Transverse colon (tissue), 4 donors: ENCODE data around the gene NEU2. TPM values are rescaled to one million over a fixed set of nuclear protein-coding genes. Genes with fewer than 3 reads are reported as not detected.

Experiments used
- DNase-seq: peaks from one replicate; pipeline ENCODE4 v3.0.0-alpha.2; 2019
- H3K27ac ChIP-seq, 4 donors: fragments of 200-600 bp; sonication (generic); 2 replicates each; pipeline ENCODE4 v1.5.1; 2016 to 2018; ENCODE audit warnings: inconsistent platforms in 4 of 4
- H3K27me3 ChIP-seq: fragments of 200-600 bp; sonication (generic); 2 replicates; pipeline ENCODE4 v1.5.1; 2017; ENCODE audit warnings: inconsistent platforms
- H3K36me3 ChIP-seq, 4 donors: fragments of 200-600 bp; sonication (generic); 2 replicates each; pipeline ENCODE4 v1.5.1; 2017 to 2019; ENCODE audit warnings: inconsistent platforms in 4 of 4
- H3K4me1 ChIP-seq, 4 donors: fragments of 200-600 bp; sonication (generic); 2 replicates each; pipeline ENCODE4 v1.5.1; 2017 to 2020; ENCODE audit warnings: inconsistent platforms in 4 of 4
- H3K4me3 ChIP-seq, 4 donors: fragments of 200-600 bp; sonication (generic); 1 replicate in 1 of 4; 2 replicates in 3 of 4; pipeline versions ENCODE4 v1.5.1 to v1.6.1; 2017 to 2019; ENCODE audit warnings: inconsistent platforms in 4 of 4
- H3K9me3 ChIP-seq, 2 donors: fragments of 200-600 bp; sonication (generic); 2 replicates each; pipeline ENCODE4 v1.5.1; 2017 to 2019; ENCODE audit warnings: inconsistent platforms in 2 of 2
- CTCF ChIP-seq, 5 experiments: fragments of 200-600 bp in 3 of 5; fragments of 450-650 bp in 2 of 5; sonication (generic) in 3 of 5; IDR thresholded peaks; 1 replicate in 2 of 5; 2 replicates in 3 of 5; pipeline ENCODE4 v1.5.1; 2016 to 2017; ENCODE audit warnings: antibody characterized with exemption in 5 of 5, inconsistent platforms in 3 of 5, mild to moderate bottlenecking in 2 of 5, moderate library complexity in 1 of 5
- EP300 ChIP-seq: sonication (generic); formaldehyde crosslinking; IDR thresholded peaks from one replicate; pipeline ENCODE4 v1.6.1; 2017; ENCODE audit warnings: antibody characterized with exemption, low read depth
- POLR2A ChIP-seq: fragments of 450-650 bp; IDR thresholded peaks from one replicate; pipeline ENCODE4 v1.6.1; 2016; ENCODE audit warnings: antibody characterized with exemption, mild to moderate bottlenecking, moderate library complexity
- POLR2AphosphoS5 ChIP-seq, 3 donors: sonication (generic); formaldehyde crosslinking; IDR thresholded peaks; one replicate each; pipeline ENCODE4 v1.6.1; 2016; ENCODE audit warnings: antibody characterized with exemption in 3 of 3
- WGBS, 2 donors: methylation state at CpG; one replicate each; pipeline ENCODE4 v1.1.5; 2018; ENCODE audit warnings: low coverage in 1 of 2; 5-methylcytosine and 5-hydroxymethylcytosine counted together
- in situ Hi-C, 4 donors: fragments of 200-750 bp; cut with MboI; loops; one replicate each; pipeline versions ENCODE4 v1.15.0 to v1.15.1; 2017; ENCODE audit warnings: low sequenced_read_pairs in 3 of 4, low pct_ligation_motif_present in 1 of 4, low pct_unique_long_range_greater_than_20kb in 1 of 4
- intact Hi-C: fragments of 100-400 bp; cut with DNase I; formaldehyde crosslinking; loops from one replicate; pipeline ENCODE4 v1.15.1; 2023; ENCODE audit warnings: low total_unique reads
- total RNA-seq, 4 donors: library from RNA; depleted of rRNA; stranded (reverse); fragments of >200 nt; gene quantifications; one replicate each; pipeline ENCODE4 v1.1.0, GENCODE V29; 2016

Gene NEU2
- total RNA-seq, 4 donors from 2014 or later, result 0.41 TPM; not detected in 3

GRCh38 chr2:233058717-233059546, 26.5 kb downstream of the NEU2 start:
- WGBS, 2 donors, result 93% methylated on average over 24 of the region's 24 CpGs; no CpG with 5 or more reads in 1 of the 2 donors
- intact Hi-C loops, result no loop called here
- no peaks in the 10 kb centered on the region for H3K27me3 ChIP-seq
- H3K27ac ChIP-seq, result peak overlapping the region; percentile 71 to 85 (median 82)
- H3K9me3 ChIP-seq, result no peaks in the 10 kb centered on the region
- no peak for TF ChIP-seq POLR2AphosphoS5 (IDR thresholded peaks at IDR 0.05)
- TF ChIP-seq CTCF (IDR thresholded peaks at IDR 0.05), result no peak
- TF ChIP-seq EP300, result no peak
- no peak for TF ChIP-seq POLR2A
- no peak overlapping the region for H3K4me3 ChIP-seq
- no peaks in the 10 kb centered on the region for H3K36me3 ChIP-seq
- H3K4me1 ChIP-seq, result peaks cover 0 to 32% (median 9%) of the 10 kb centered on the region in 4 donors
- in situ Hi-C loops, result loop anchor here in 1 of 4 donors (10.0 kb wide), 1 partner anchor 204 kb away; no protein-coding TSS in a partner anchor
- no peak for DNase-seq

- Histone ChIP-seq H3K4me3 (peak overlapping the region in 1 of 4 donors; percentile 56), H3K27ac (peak overlapping the region; percentile 71 to 85 (median 82))
- in situ Hi-C loops, result loop anchor here in 1 of 4 donors (10.0 kb wide), 1 partner anchor 205 kb away; no protein-coding TSS in a partner anchor
Measured at GRCh38 chr2:233059547-233059796, 27.0 kb downstream of the NEU2 start.

GRCh38 chr2:233059797-233060500, 27.5 kb downstream of the NEU2 start, which contains the start of gene INPP5D:
Gene INPP5D (plus strand): TSS chr2:233060342. CDS start chr2:233060479, 137 bp downstream.
- Histone ChIP-seq H3K27ac (peak within 1 kb of the TSS; percentile 71 to 85 (median 82)), H3K36me3 (no peaks in the 10 kb centered on the region), H3K4me3 (peak within 1 kb of the TSS; percentile 18 to 56 (median 33)), H3K9me3 (no peaks in the 10 kb centered on the region), H3K27me3 (no peaks in the 10 kb centered on the region), H3K4me1 (peaks cover 0 to 37% (median 9%) of the 10 kb centered on the region in 4 donors)
- DNase-seq, result peak; percentile 68
- no peak for TF ChIP-seq EP300
- no peak for TF ChIP-seq CTCF (IDR thresholded peaks at IDR 0.05)
- TF ChIP-seq POLR2A, result peak; percentile 68
- peak; percentile 61 to 76 (median 63) for TF ChIP-seq POLR2AphosphoS5 (IDR thresholded peaks at IDR 0.05)
- in situ Hi-C loops, result loop anchor here in 1 of 4 donors (10.0 kb wide), 1 partner anchor 205 kb away; no protein-coding TSS in a partner anchor
- WGBS, 2 donors, result 52% methylated on average over 26 of the region's 26 CpGs; no CpG with 5 or more reads in 1 of the 2 donors
- intact Hi-C loops, result no loop called here

More at GRCh38 chr2:233059547-233059796, 27.0 kb downstream of the NEU2 start:
- H3K4me1 ChIP-seq, result peaks cover 0 to 33% (median 9%) of the 10 kb centered on the region in 4 donors
- H3K36me3 ChIP-seq, result no peaks in the 10 kb centered on the region
- H3K27me3 ChIP-seq, result no peaks in the 10 kb centered on the region
- H3K9me3 ChIP-seq, result no peaks in the 10 kb centered on the region
- no peak for DNase-seq
- WGBS, 2 donors, result 74% methylated on average over 7 of the region's 7 CpGs; no CpG with 5 or more reads in 1 of the 2 donors
- TF ChIP-seq EP300, result no peak
- no peak for TF ChIP-seq CTCF (IDR thresholded peaks at IDR 0.05)
- no peak for TF ChIP-seq POLR2AphosphoS5 (IDR thresholded peaks at IDR 0.05)
- no peak for TF ChIP-seq POLR2A
- intact Hi-C loops, result no loop called here

GRCh38 chr2:233060501-233060979, 28.1 kb downstream of the NEU2 start:
- intact Hi-C loops, result no loop called here
- no peak for TF ChIP-seq EP300
- TF ChIP-seq CTCF (IDR thresholded peaks at IDR 0.05), result no peak
- no peak for TF ChIP-seq POLR2AphosphoS5 (IDR thresholded peaks at IDR 0.05)
- no peak for TF ChIP-seq POLR2A
- DNase-seq, result no peak
- no peaks in the 10 kb centered on the region for H3K36me3 ChIP-seq
- 76 to 90% methylated on average over 2 to 13 of the region's 13 CpGs for WGBS, 2 donors
- H3K9me3 ChIP-seq, result no peaks in the 10 kb centered on the region
- no peaks in the 10 kb centered on the region for H3K27me3 ChIP-seq
- peaks cover 0 to 37% (median 9%) of the 10 kb centered on the region in 4 donors for H3K4me1 ChIP-seq
- peak overlapping the region; percentile 71 to 85 (median 82) for H3K27ac ChIP-seq
- in situ Hi-C loops, result no loop called here
- H3K4me3 ChIP-seq, result peak overlapping the region; percentile 18 to 56 (median 33)
